GM12875 (cell line): ENCODE measurements around the gene JSRP1.

Experiments used
- H3K4me3 ChIP-seq: one replicate; pipeline ENCODE4 v1.5.1; 2011; ENCODE audit warnings: low read depth, low read length, control low read depth
- TF ChIP-seq, protein P1 (sequence below): IDR thresholded peaks from 2 replicates; pipeline ENCODE4 v1.5.1; 2011; ENCODE audit warnings: low read depth, mild to moderate bottlenecking, control low read depth, inconsistent platforms, low read length, moderate library complexity, borderline replicate concordance; ENCODE audit not compliant: insufficient read depth

JSRP1 gene

DNA sequence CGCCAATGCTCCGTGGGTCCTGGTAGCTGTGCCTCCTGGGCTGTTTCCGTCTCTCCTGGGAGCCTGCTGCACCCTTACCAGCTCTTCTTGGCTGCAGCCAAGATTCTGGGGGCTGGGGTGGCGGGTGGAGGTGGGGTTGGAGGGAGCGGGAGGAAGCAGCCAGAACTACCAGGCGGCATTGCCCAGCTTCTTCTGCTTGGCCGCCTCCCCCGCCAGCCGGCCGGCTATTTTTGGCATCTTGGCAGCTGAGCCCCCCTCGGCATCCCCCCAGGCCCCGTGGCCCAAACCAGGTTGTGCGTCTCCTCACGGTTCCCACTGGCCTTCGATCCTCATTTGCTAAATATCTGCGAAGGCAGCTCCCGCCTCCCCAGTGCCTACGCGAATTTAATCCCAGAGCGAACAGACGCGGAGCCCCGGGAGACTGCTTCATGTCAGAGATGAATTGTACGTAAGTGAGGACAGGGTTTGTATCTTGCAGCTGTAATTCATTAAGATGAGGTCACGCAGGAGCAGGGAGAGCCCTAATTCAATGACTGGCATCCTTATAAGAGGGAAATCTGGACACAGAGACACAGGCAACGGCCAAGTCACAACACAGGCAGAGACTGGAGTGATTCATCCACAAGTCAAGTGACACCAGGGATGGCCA, 38.6 kb upstream of the JSRP1 start:
- no peak overlapping the region for H3K4me3 ChIP-seq
- TF ChIP-seq, protein P1, sequence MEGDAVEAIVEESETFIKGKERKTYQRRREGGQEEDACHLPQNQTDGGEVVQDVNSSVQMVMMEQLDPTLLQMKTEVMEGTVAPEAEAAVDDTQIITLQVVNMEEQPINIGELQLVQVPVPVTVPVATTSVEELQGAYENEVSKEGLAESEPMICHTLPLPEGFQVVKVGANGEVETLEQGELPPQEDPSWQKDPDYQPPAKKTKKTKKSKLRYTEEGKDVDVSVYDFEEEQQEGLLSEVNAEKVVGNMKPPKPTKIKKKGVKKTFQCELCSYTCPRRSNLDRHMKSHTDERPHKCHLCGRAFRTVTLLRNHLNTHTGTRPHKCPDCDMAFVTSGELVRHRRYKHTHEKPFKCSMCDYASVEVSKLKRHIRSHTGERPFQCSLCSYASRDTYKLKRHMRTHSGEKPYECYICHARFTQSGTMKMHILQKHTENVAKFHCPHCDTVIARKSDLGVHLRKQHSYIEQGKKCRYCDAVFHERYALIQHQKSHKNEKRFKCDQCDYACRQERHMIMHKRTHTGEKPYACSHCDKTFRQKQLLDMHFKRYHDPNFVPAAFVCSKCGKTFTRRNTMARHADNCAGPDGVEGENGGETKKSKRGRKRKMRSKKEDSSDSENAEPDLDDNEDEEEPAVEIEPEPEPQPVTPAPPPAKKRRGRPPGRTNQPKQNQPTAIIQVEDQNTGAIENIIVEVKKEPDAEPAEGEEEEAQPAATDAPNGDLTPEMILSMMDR = no peak

DNA sequence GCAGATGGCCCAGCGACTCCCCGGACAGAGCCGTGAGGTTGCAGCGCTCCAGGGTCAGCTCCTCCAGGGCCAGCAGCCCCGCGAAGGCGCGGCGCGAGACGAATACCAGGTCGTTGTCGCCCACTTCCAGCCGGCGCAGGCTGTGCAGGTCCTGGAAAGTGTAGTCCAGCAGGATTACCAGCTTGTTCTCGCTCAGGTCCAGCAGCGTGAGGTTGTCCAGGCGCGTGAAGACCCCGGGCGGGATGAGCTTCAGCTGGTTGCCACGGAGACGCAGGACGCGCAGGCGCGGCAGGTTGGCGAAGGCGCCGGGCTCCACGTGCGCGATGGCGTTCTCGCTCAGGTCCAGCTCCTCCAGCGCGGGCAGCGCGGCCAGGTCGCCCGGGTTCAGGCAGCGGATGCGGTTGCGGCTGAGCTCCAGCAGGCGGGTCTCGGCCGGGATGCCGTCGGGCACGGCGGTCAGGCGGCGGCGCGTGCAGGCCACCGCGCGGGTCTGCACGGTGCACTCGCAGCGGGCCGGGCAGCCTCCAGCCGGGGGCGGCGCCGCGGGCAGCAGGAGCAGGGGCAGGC, 35.1 kb upstream of the JSRP1 start:
- TF ChIP-seq, protein P1 = no peak
- peak overlapping the region; percentile 89 for H3K4me3 ChIP-seq

DNA sequence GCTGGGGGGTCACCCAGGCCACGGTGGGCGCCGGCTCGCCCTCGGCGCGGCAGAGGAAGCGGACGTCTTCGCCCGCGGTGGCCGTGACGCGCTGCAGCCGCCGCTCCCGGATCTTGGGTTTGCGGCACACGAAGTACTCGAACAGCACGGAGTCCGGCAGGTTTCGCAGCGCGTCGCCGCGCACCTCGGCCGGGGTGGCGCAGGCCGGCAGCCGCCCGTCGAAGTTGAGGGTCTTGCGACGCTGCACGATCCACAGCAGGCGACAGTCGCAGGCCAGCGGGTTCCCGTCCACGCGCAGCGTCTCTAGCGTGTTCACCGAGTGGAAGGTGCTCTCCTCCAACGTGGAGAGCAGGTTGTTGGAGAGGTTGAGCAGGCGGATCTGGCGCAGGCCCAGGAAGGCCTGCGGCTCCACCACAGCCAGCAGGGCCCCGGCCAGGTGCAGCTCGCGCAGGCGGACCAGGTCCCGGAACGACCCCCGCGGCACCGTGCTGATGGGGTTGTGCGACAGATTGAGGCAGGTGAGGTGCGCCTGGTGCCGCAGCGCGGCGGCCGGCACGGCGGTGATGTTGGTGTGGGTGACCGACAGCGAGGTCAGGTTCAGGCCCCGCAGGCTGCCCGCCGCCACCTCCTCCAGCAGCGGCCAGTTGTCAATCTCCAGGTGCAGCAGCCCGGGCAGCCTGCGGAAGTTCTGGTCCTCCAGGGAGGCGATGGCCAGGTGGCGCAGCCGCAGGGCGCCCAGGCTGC, 34.4 kb upstream of the JSRP1 start:
- TF ChIP-seq, protein P1 = no peak
- peak overlapping the region; percentile 89 for H3K4me3 ChIP-seq

DNA sequence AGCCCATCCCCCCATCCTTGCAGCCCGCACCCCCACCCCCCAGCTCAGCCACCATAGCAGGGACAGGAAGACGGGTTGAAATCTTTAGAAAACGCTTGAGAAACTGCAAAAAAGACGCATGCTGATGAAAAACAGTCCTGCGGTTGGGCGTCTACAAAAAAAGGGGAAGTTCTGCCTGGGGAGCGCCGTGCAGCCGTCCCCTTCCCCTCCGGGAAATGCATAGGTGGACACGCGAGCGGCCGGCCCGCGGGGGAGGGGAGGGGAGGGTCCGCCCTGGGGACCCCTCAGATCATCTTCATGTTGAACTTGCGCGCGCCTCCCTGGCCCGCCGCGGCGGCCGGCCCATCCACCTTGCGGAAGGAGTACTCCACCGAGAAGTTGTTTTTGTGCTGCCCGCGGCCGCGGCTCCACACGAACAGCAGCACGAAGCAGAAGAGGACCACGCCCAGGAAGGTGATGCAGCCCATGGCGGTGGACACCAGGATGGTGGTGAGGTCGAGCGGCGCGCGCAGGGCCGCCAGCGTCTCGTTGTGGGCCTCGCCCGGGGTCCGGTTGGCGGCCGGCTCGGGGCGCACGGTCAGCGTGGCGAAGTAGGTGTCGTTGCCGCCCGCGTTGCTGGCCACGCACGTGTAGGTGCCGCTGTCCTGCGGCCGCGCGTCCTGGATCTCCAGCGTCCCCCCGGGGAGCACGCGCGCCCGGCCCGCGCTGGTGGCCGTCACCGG, 33.7 kb upstream of the JSRP1 start:
- peak overlapping the region; percentile 89 for H3K4me3 ChIP-seq
- TF ChIP-seq, protein P1 = no peak

DNA sequence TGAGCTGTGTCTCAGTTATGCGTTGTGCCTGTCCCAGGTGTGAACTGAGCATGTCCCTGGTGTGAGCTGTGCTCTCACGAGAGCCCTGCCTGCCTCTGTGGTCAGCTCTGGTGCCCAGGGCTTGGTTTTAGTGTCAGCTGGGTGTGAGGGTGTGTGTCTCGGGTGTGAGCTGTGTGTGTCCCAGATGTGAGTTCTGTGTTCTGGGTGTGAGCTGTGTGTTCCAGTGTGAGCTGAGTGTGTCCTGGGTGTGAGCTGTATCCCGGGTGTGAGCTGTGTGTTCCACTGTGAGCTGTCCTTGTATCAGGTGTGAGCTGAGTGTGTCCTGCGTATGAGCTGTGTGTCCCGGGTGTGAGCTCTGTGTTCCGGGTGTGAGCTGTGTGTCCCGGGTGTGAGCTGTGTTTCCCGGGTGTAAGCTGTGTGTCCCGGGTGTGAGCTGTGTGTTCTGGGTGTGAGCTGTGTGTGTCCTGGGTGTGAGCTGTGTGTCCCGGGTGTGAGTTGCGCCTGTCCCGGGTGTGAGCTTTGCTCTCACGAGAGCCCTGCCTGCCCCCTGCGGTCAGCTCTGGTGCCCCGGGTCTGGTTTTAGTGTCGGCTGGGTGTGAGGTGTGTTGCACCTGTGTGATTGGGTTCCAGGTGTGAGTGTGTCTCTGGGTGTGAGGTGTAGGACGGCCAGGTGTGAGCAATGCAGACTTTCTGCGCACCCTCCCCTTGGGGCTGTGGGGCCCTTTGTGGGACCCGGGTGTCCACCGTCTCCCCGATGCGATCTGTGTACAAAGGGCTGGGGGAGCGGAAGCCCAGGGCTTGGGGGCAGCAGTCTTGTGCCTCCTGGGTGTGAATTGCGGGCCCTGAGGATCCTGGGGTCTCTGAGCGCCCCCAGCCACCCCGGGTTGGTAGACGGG, 32.8 kb upstream of the JSRP1 start:
- TF ChIP-seq, protein P1 = no peak
- peak overlapping the region; percentile 89 for H3K4me3 ChIP-seq

DNA sequence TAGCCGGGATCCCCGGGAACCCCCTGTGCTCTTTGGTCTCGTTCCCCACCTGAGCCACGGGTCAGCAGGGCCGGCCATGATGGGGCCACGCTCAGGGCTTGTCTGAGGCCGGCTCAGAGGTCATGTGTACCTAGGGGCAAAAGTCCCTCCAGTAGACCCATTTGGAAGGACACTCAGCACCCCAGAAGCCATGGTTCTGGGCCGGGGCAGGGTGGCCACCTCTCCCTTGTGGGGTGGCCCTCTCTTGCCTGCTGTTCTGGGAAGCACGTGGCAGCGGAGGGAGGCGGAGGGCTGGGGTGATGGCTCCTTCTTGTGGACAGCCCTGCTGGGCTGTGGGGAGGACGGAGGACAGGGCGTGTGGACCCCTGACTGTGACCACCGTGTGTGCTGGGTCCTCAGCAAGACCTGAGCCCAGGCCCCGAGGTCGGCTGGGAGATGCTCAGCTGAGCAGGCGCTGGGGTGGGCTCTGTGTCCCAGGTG, 32.2 kb upstream of the JSRP1 start:
- TF ChIP-seq, protein P1 = no peak
- no peak overlapping the region for H3K4me3 ChIP-seq
